Activated CD4-positive, alpha-beta T cell treated with anti-CD3 and anti-CD28 coated beads for 36 hours (primary cell): ENCODE data around the gene IGSF5. TPM values are rescaled to one million over a fixed set of nuclear protein-coding genes. Genes with fewer than 3 reads are reported as not detected.

Experiments
- total RNA-seq, 2 experiments: library from RNA; stranded (reverse); gene quantifications; one replicate each; pipeline ENCODE4 v1.2.3, GENCODE V29; 2021

IGSF5 gene
- total RNA-seq, 2 experiments from 2014 or later: not detected

Other genes starting within 250 kb of the IGSF5 start
- gene B3GALT5, start 132.2 kb upstream of the IGSF5 start, total RNA-seq: not detected
- gene PCP4, start 122.3 kb downstream of the IGSF5 start, total RNA-seq: not detected